Mucosa of stomach (tissue), 1 donor: ENCODE measurements around the gene ACVR1.
"Not testable (repeated sequence)": the region's sequence is repeated elsewhere in the genome, so short reads cannot be mapped to it uniquely, and the experiment has no call there.

Experiments
- H3K27me3 ChIP-seq: one replicate; pipeline ENCODE4 v1.7.0; 2013; ENCODE audit warnings: mild to moderate bottlenecking, low read length; ENCODE audit not compliant: control insufficient read depth, insufficient read depth
- H3K36me3 ChIP-seq: one replicate; pipeline ENCODE4 v1.7.0; 2013; ENCODE audit warnings: low read length; ENCODE audit not compliant: control insufficient read depth, insufficient read depth
- H3K4me1 ChIP-seq: one replicate; pipeline ENCODE4 v1.7.0; 2013; ENCODE audit warnings: mild to moderate bottlenecking, low read length; ENCODE audit not compliant: control insufficient read depth, insufficient read depth
- H3K4me3 ChIP-seq: one replicate; pipeline ENCODE4 v1.7.0; 2013; ENCODE audit warnings: low read length
- H3K9ac ChIP-seq: one replicate; pipeline ENCODE4 v1.7.0; 2013; ENCODE audit warnings: mild to moderate bottlenecking, low read length, moderate library complexity
- H3K9me3 ChIP-seq: one replicate; pipeline ENCODE4 v1.7.0; 2013; ENCODE audit warnings: mild to moderate bottlenecking, low read length, moderate library complexity; ENCODE audit not compliant: control insufficient read depth
- donor health status: Pancreatic carcinoma.

Gene ACVR1

GRCh38 chr2:157741819-157742484 lies 134.2 kb downstream of the ACVR1 start:
- Histone ChIP-seq H3K4me1 (no peaks in the 10 kb centered on the region), H3K36me3 (no peaks in the 10 kb centered on the region), H3K9ac (no peak overlapping the region), H3K9me3 (no peaks in the 10 kb centered on the region), H3K4me3 (no peak overlapping the region), H3K27me3 (no peaks in the 10 kb centered on the region)

- Histone ChIP-seq H3K4me1 (no peaks in the 10 kb centered on the region), H3K36me3 (no peaks in the 10 kb centered on the region), H3K4me3 (no peak overlapping the region), H3K9me3 (no peaks in the 10 kb centered on the region), H3K9ac (no peak overlapping the region), H3K27me3 (no peaks in the 10 kb centered on the region)
Measured at GRCh38 chr2:157737656-157738055, 138.5 kb downstream of the ACVR1 start.

GRCh38 chr2:157735532-157735931 lies 140.6 kb downstream of the ACVR1 start:
- Histone ChIP-seq H3K9me3 (no peaks in the 10 kb centered on the region), H3K36me3 (no peaks in the 10 kb centered on the region), H3K9ac (no peak overlapping the region), H3K4me3 (no peak overlapping the region), H3K4me1 (no peaks in the 10 kb centered on the region), H3K27me3 (no peaks in the 10 kb centered on the region)

- Histone ChIP-seq H3K9me3 (no peaks in the 10 kb centered on the region), H3K4me3 (no peak overlapping the region), H3K9ac (no peak overlapping the region), H3K4me1 (no peaks in the 10 kb centered on the region), H3K36me3 (no peaks in the 10 kb centered on the region), H3K27me3 (no peaks in the 10 kb centered on the region)
Measured at GRCh38 chr2:157733263-157733662, 142.9 kb downstream of the ACVR1 start.

- H3K9ac ChIP-seq = no peak overlapping the region
- no peaks in the 10 kb centered on the region for H3K9me3 ChIP-seq
- no peaks in the 10 kb centered on the region for H3K36me3 ChIP-seq
- H3K4me1 ChIP-seq = no peaks in the 10 kb centered on the region
- no peak overlapping the region for H3K4me3 ChIP-seq
- H3K27me3 ChIP-seq = no peaks in the 10 kb centered on the region
Measured at GRCh38 chr2:157732596-157732995, 143.5 kb downstream of the ACVR1 start.

- no peak overlapping the region for H3K4me3 ChIP-seq
- H3K4me1 ChIP-seq = no peaks in the 10 kb centered on the region
- no peaks in the 10 kb centered on the region for H3K36me3 ChIP-seq
- H3K27me3 ChIP-seq = no peaks in the 10 kb centered on the region
- H3K9ac ChIP-seq = no peak overlapping the region
- no peaks in the 10 kb centered on the region for H3K9me3 ChIP-seq
Measured at GRCh38 chr2:157727693-157728092, 148.4 kb downstream of the ACVR1 start.

GRCh38 chr2:157726946-157727345 lies 149.2 kb downstream of the ACVR1 start:
- Histone ChIP-seq H3K9me3 (no peaks in the 10 kb centered on the region), H3K4me3 (no peak overlapping the region), H3K4me1 (no peaks in the 10 kb centered on the region), H3K27me3 (no peaks in the 10 kb centered on the region), H3K9ac (no peak overlapping the region), H3K36me3 (no peaks in the 10 kb centered on the region)

- H3K27me3 ChIP-seq = no peaks in the 10 kb centered on the region
Measured at GRCh38 chr2:157725846-157726245, 150.3 kb downstream of the ACVR1 start.

GRCh38 chr2:157722580-157723234 lies 153.4 kb downstream of the ACVR1 start:
- no peaks in the 10 kb centered on the region for H3K4me1 ChIP-seq
- H3K9me3 ChIP-seq = no peaks in the 10 kb centered on the region
- H3K36me3 ChIP-seq = no peaks in the 10 kb centered on the region
- H3K4me3 ChIP-seq = no peak overlapping the region
- H3K27me3 ChIP-seq = no peaks in the 10 kb centered on the region
- no peak overlapping the region for H3K9ac ChIP-seq

More at GRCh38 chr2:157725846-157726245, 150.3 kb downstream of the ACVR1 start:
- no peak overlapping the region for H3K4me3 ChIP-seq
- H3K4me1 ChIP-seq = no peaks in the 10 kb centered on the region
- no peaks in the 10 kb centered on the region for H3K9me3 ChIP-seq
- no peak overlapping the region for H3K9ac ChIP-seq
- no peaks in the 10 kb centered on the region for H3K36me3 ChIP-seq

- Histone ChIP-seq H3K4me1 (no peaks in the 10 kb centered on the region), H3K9ac (no peak overlapping the region), H3K4me3 (no peak overlapping the region), H3K27me3 (no peaks in the 10 kb centered on the region), H3K36me3 (no peaks in the 10 kb centered on the region), H3K9me3 (no peaks in the 10 kb centered on the region)
Measured at GRCh38 chr2:157720504-157720903, 155.6 kb downstream of the ACVR1 start.

GRCh38 chr2:157704653-157705052 lies 171.5 kb downstream of the ACVR1 start:
- not testable (repeated sequence) for H3K4me1 ChIP-seq, H3K9ac ChIP-seq, H3K4me3 ChIP-seq, H3K27me3 ChIP-seq, H3K9me3 ChIP-seq, H3K36me3 ChIP-seq

- not testable (repeated sequence) for H3K9me3 ChIP-seq, H3K4me3 ChIP-seq, H3K27me3 ChIP-seq, H3K36me3 ChIP-seq, H3K4me1 ChIP-seq, H3K9ac ChIP-seq
Measured at GRCh38 chr2:157704148-157704547, 172.0 kb downstream of the ACVR1 start.
